GM18511 (cell line): ENCODE measurements around the gene CAVIN1.
"Not testable (repeated sequence)": the region's sequence is repeated elsewhere in the genome, so short reads cannot be mapped to it uniquely, and the experiment has no call there.

ENCODE experiments used
- ATAC-seq: cut with Tn5 transposase; IDR thresholded peaks from one replicate; pipeline ENCODE4 v1.9.1; 2021; ENCODE audit warnings: mild to moderate bottlenecking, moderate library complexity; ENCODE audit not compliant: unreplicated experiment

The CAVIN1 gene

GRCh38 chr17:42431758-42432161, 8.7 kb upstream of the CAVIN1 start:
- ATAC-seq: no peak

GRCh38 chr17:42429726-42430447, 6.8 kb upstream of the CAVIN1 start:
- no peak for ATAC-seq

GRCh38 chr17:42428141-42428944, 5.3 kb upstream of the CAVIN1 start:
- no peak for ATAC-seq

GRCh38 chr17:42424991-42425610, 2.0 kb upstream of the CAVIN1 start:
- no peak for ATAC-seq

GRCh38 chr17:42423766-42424165, 710 bp upstream of the CAVIN1 start:
- ATAC-seq: no peak

- no peak for ATAC-seq
Measured at GRCh38 chr17:42422412-42422957, 571 bp downstream of the CAVIN1 start.

GRCh38 chr17:42421507-42422338, 1.3 kb downstream of the CAVIN1 start:
- ATAC-seq: no peak

GRCh38 chr17:42421136-42421506, 1.9 kb downstream of the CAVIN1 start:
- no peak for ATAC-seq

GRCh38 chr17:42417981-42418380, 5.1 kb downstream of the CAVIN1 start:
- ATAC-seq: not testable (repeated sequence)

GRCh38 chr17:42414704-42415409, 8.2 kb downstream of the CAVIN1 start:
- ATAC-seq: no peak

GRCh38 chr17:42413464-42414040, 9.5 kb downstream of the CAVIN1 start:
- no peak for ATAC-seq

- ATAC-seq: no peak
Measured at GRCh38 chr17:42411905-42412679, 11.0 kb downstream of the CAVIN1 start.

GRCh38 chr17:42411361-42411760, 11.7 kb downstream of the CAVIN1 start:
- ATAC-seq: no peak

GRCh38 chr17:42410319-42410685, 12.8 kb downstream of the CAVIN1 start:
- no peak for ATAC-seq

- ATAC-seq: no peak
Measured at GRCh38 chr17:42409523-42410318, 13.3 kb downstream of the CAVIN1 start.

GRCh38 chr17:42408061-42408460, 15.0 kb downstream of the CAVIN1 start:
- no peak for ATAC-seq

- no peak for ATAC-seq
Measured at GRCh38 chr17:42407289-42407836, 15.7 kb downstream of the CAVIN1 start.
